Measurements from ENCODE around the gene RALA.
"Not testable (repeated sequence)": the region's sequence is repeated elsewhere in the genome, so short reads cannot be mapped to it uniquely, and the experiment has no call there.

Gene RALA

DNA sequence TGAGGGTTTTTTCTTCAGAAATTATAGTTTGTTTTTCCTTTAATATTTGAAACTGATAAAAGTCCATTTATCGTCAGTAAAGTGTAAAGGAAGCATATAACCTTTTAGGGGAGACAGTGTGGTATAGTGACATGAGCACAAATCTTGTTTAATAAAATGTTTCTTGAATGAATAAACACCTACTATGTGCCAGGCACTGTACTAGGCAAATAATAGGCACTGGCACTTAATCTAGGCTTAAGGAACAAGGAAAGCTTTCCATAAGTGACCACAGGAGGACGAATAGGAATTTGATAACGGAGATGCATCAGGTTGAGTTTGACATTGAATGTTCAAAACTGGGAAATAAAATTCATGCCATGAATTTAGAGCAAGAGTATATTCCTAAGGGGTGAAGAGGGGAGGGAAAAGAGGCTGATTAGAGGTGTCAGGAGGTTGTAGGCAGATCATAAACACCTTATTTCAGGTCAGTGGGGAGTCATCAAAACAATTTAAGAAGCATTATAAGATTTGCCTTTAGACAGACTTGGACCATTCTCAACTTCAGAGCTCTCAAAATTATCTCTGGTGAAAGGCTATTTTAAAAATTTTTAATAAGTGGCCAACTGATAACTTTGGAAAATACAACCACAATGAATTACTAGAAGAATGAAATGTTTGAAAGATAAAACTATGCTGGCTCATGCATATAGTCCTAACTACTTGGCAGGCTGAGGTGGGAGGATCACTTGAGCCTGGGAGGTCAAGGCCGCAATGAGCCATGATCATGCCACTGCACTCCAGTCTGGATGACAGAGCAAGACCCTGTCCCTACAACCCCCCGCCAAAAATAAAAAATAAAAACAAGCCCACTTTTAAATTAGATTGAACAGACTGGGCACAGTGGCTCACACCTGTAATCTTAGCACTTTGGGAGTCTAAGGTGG is 22.4 kb downstream of the RALA start:
- DNase-seq (ENCODE audit: low read depth in 3 of 3): no peak

DNA sequence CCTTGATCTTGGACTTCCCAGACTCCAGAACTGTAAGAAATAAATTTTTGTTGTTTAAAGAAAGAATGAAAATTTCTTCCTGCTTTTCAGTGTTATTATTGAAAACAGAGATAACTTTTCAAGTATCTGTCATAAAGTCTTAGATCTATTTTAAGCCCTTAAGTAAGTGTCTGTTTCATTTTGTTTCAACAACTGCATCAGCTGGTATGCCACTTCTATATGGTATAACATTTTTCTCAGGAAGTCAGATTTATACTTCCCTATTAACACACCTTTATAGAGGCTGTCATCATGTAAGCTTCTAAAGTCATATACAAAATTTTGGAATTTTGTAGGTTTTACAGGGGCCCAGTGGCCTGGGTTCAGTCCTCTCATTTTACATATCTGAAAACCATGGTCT is 24.4 kb downstream of the RALA start:
- no peak for DNase-seq (ENCODE audit: low read depth in 3 of 3)

GRCh38 chr7:39650676-39651075 is 27.3 kb downstream of the RALA start:
- no peak for DNase-seq (ENCODE audit: low read depth in 3 of 3)

GRCh38 chr7:39651265-39651664 is 27.9 kb downstream of the RALA start:
- DNase-seq (ENCODE audit: low read depth in 3 of 3): no peak

- DNase-seq (ENCODE audit: low read depth in 3 of 3): no peak
These were observed 33.0 kb downstream of the RALA start for GRCh38 chr7:39656415-39656814.

- no peak for DNase-seq (ENCODE audit: low read depth in 3 of 3)
These were observed 36.1 kb downstream of the RALA start for GRCh38 chr7:39659356-39660013.

DNA sequence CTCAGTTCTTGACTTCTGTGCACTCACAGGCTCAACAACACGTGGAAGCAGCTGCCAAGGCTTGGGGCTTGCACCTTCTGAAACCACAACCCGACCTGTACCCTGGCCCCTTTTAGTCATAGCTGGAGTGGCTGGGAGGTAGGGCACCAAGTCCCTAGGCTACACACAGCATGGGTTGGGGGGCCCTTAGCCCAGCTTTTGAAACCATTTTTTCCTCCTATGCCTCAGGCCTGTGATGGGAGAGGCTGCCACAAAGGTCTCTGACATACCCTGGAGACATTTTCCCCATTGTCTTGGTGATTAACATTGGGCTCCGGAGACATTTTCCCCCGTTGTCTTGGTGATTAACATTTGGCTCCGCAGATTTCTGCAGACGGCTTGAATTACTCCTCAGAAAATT is 38.6 kb downstream of the RALA start:
- no peak for DNase-seq (ENCODE audit: low read depth in 3 of 3)

- no peak for DNase-seq (ENCODE audit: low read depth in 3 of 3)
These were observed 39.9 kb downstream of the RALA start for GRCh38 chr7:39663263-39663662.

GRCh38 chr7:39664057-39664456 is 40.7 kb downstream of the RALA start:
- DNase-seq (ENCODE audit: low read depth in 3 of 3): no peak

GRCh38 chr7:39664585-39664984 is 41.2 kb downstream of the RALA start:
- no peak for DNase-seq (ENCODE audit: low read depth in 3 of 3)

DNA sequence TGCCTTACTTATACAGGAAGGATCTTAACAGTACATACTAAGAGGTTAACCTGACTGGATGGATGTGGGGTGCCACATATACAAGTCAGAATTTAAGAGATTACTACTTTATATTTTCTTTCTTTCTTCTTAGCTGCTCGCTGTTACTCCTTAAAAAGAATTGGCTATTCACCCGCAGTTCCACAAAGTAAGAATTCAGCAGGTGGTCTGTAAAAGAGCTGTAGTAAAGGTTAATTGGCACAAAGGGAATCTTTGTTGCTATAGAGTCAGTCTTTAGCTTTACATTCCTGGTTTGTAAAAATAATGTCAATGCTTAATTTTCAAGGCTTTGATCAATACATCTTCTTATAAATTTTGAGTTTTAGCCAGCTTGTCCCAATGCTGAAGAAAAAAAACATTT is 43.2 kb downstream of the RALA start:
- DNase-seq (ENCODE audit: low read depth in 3 of 3): no peak

- no peak for DNase-seq (ENCODE audit: low read depth in 3 of 3)
These were observed 44.1 kb downstream of the RALA start for GRCh38 chr7:39667341-39667923.

- not testable (repeated sequence) for DNase-seq (ENCODE audit: low read depth in 3 of 3)
These were observed 44.9 kb downstream of the RALA start for GRCh38 chr7:39668280-39668679.

DNA sequence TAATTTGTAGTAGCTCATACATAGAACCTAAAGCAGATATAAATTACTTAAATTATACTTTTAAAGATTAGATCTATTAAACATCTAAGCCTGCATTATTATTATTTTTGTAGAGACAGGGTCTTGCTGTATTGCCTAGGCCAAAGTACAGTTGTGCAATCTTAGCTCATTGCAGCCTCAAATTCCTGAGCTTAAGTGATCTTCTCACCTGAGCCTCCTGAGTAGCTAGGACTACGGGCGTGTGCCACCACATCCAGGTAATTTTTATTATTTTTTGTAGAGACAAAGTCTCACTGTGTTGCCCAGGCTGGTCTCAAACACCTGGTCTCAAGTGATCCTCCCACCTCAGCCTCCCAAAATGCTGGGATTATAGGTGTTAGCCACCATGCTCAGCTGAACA is 46.7 kb downstream of the RALA start:
- DNase-seq (ENCODE audit: low read depth in 3 of 3): no peak

DNA sequence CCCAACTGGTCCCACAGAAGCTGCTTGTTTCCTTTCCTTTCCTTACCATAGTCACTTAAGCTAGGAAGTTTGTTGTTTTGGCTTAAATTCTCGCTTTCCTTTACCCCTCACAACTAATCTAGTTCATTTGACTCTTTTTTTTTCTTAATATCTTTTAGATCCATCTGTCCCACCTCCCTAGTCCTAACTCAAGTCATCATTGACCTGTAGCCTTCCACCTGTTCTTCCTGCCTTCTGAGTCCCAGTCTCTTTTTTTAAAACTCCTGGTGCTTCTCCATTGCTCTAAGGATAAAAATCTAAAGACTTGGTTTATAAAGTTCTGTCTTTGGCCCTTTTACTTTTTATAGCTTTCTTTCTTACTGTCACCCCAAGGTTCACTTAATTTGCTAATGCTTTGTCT is 47.6 kb downstream of the RALA start:
- DNase-seq (ENCODE audit: low read depth in 3 of 3): no peak

DNA sequence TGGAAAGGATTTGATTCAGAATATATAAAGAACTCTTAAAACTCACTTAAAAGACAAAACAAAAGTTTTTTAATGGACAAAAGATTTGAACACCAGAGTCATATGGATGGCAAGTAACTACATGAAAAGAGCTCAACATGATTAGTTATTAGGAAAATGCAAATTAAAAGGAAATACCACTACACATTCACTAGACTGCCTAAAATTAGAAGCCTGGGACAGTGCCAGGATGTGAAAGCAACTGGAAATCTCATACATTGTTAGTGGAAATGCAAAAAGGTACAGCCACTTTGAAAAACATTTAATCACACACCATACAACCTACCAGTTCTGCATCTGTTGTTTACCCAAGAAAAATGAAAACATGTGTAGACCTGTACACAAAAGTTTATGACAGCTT is 48.8 kb downstream of the RALA start:
- no peak for DNase-seq (ENCODE audit: low read depth in 3 of 3)

GRCh38 chr7:39673868-39674267 is 50.5 kb downstream of the RALA start:
- no peak for DNase-seq (ENCODE audit: low read depth in 3 of 3)

DNA sequence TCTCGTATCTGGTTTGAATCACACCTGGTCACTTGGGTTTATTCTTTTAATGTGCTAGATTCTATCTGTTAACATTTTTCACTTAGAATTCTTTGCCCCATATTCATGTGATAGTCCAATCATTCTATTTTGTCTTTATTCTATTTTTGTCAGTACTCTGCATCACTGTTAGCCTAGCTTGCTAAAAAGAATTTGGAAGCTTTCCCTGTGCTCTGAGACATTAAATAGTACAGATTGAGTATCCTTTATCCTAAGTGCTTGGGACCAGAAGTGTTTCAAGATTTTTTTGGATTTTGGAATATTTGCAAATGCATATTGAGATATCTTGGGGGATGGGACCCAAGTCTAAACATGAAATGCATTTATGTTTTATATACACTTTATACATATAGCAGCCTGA is 51.0 kb downstream of the RALA start:
- no peak for DNase-seq (ENCODE audit: low read depth in 3 of 3)

GRCh38 chr7:39676346-39676745 is 53.0 kb downstream of the RALA start:
- no peak for DNase-seq (ENCODE audit: low read depth in 3 of 3)

GRCh38 chr7:39678930-39679709 is 55.7 kb downstream of the RALA start:
- no peak for DNase-seq (ENCODE audit: low read depth in 3 of 3)

GRCh38 chr7:39679874-39680273 is 56.5 kb downstream of the RALA start:
- DNase-seq (ENCODE audit: low read depth in 3 of 3): not testable (repeated sequence)

DNA sequence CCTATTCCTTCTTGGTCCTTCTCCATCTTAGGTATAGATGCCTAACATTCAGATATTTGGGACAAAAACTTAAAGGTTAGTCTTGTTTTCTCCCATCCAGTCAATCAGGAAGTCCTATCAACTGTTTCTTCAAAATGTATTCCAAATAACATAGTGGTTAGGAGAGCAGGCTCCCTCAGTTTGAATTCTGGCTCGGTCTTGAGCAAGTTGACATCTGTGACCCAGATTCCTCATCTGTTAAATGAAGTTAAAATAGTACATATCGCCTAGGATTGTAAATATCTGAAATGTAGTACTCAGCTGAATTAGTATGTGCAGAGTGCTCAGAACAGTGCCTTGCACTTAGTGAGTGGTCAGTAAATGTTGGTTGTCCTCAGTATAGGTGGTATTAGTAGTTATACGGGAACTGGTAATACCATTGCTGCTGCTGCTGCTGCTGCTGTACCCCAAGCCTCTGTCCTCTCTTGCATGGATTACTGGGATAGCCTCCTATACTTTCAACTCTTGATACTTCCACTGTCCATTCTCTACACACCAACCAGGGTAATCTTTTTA is 58.6 kb downstream of the RALA start:
- DNase-seq (ENCODE audit: low read depth in 3 of 3): no peak

All from stimulated activated CD4-positive, alpha-beta T cell treated with anti-CD3 and anti-CD28 coated beads, TNF-alpha, amount 100 ng/mL, for 48 hours (primary cell).